Endothelial cell of umbilical vein (primary cell): ENCODE measurements around the gene FSTL4. TPM values are rescaled to one million over a fixed set of nuclear protein-coding genes. Genes with fewer than 3 reads are reported as not detected.

Experiments
- BruUV-seq: library from RNA; stranded (reverse); fragments of 400-500 nt; replicated peaks from 2 replicates; lab custom pipeline; 2021; lab: Mats Ljungman, UMichigan
- CTCF ChIA-PET: fragments of 300-600, 350-600 bp; sonication (Branson Sonifier 250); formaldehyde crosslinking; loops from one replicate; lab custom pipeline; 2021; ENCODE audit warnings: antibody characterized with exemption, inconsistent platforms; lab: Charles Lee
- POLR2A ChIA-PET: fragments of 300-600, 350-600 bp; sonication (Branson Sonifier 250); formaldehyde crosslinking; loops from one replicate; lab custom pipeline; 2021; ENCODE audit warnings: antibody characterized with exemption, inconsistent platforms; lab: Charles Lee
- DNase-seq: peaks from one replicate; pipeline ENCODE4 v3.0.0-alpha.2; 2011; ENCODE audit warnings: low read depth, low spot score
- FAIRE-seq: peaks from 2 replicates; lab custom pipeline; 2011; peaks lifted over from hg19 to GRCh38; lab: Jason Lieb, UNC
- H2AFZ ChIP-seq: 2 replicates; pipeline ENCODE4 v1.6.0; 2012; ENCODE audit warnings: low read depth, low read length, control low read depth, inconsistent platforms
- H3K27ac ChIP-seq: 2 replicates; pipeline ENCODE4 v1.5.1; 2011; ENCODE audit warnings: low read depth, mild to moderate bottlenecking, control low read depth, low read length, moderate library complexity; ENCODE audit not compliant: insufficient read depth
- H3K27me3 ChIP-seq, 2 experiments: 2 replicates each; pipeline versions ENCODE4 v1.6.0 to v1.6.1; 2011; ENCODE audit warnings: low read length in 2 of 2, mixed read lengths in 1 of 2; ENCODE audit not compliant: control insufficient read depth in 2 of 2, insufficient read depth in 2 of 2
- H3K36me3 ChIP-seq, 2 experiments: 2 replicates in 1 of 2; 3 replicates in 1 of 2; pipeline ENCODE4 v1.5.1; 2011; ENCODE audit warnings: low read length in 2 of 2, mild to moderate bottlenecking in 1 of 2, moderate library complexity in 1 of 2; ENCODE audit not compliant: control insufficient read depth in 2 of 2, insufficient read depth in 2 of 2; ENCODE audit errors: extremely low read depth in 1 of 2
- H3K4me1 ChIP-seq: 3 replicates; pipeline ENCODE4 v1.5.1; 2011; ENCODE audit warnings: mild to moderate bottlenecking, low read length; ENCODE audit not compliant: control insufficient read depth, insufficient read depth; ENCODE audit errors: extremely low read depth
- H3K4me2 ChIP-seq: 2 replicates; pipeline ENCODE4 v1.6.1; 2011; ENCODE audit warnings: low read length, control low read depth, mixed read lengths; ENCODE audit not compliant: insufficient read depth
- H3K4me3 ChIP-seq, 3 experiments: fragments of 200-600 bp in 1 of 3; sonication (generic), shearing (Covaris generic) in 1 of 3; replicated peaks in 1 of 3; 2 replicates each; pipeline ENCODE4 v1.5.1; 2011 to 2016; ENCODE audit warnings: control low read depth in 3 of 3, low read length in 3 of 3, mild to moderate bottlenecking in 2 of 3, inconsistent platforms in 1 of 3, low read depth in 1 of 3, moderate library complexity in 1 of 3; ENCODE audit not compliant: insufficient read depth in 1 of 3
- H3K79me2 ChIP-seq: 2 replicates; pipeline ENCODE4 v1.6.0; 2012; ENCODE audit warnings: low read length, inconsistent platforms; ENCODE audit not compliant: control insufficient read depth, insufficient read depth
- H3K9ac ChIP-seq: replicated peaks from 2 replicates; pipeline ENCODE3; 2011; ENCODE audit warnings: low read length, control low read depth; ENCODE audit not compliant: insufficient read depth; ENCODE audit errors: extremely low read depth
- H3K9me1 ChIP-seq: replicated peaks from 3 replicates; pipeline ENCODE4 v1.6.0; 2011; ENCODE audit warnings: mild to moderate bottlenecking, low read length; ENCODE audit not compliant: control insufficient read depth, insufficient read depth; ENCODE audit errors: extremely low read depth
- H3K9me3 ChIP-seq: replicated peaks from 2 replicates; pipeline ENCODE4 v1.5.1; 2012; ENCODE audit warnings: low read length, inconsistent platforms; ENCODE audit not compliant: control insufficient read depth, insufficient read depth
- H4K20me1 ChIP-seq: replicated peaks from 2 replicates; pipeline ENCODE3; 2011; ENCODE audit warnings: mild to moderate bottlenecking, low read length; ENCODE audit not compliant: control insufficient read depth, insufficient read depth; ENCODE audit errors: extremely low read depth
- EZH2 ChIP-seq: IDR thresholded peaks from 2 replicates; pipeline ENCODE4 v1.6.1; 2012; ENCODE audit warnings: borderline replicate concordance, low read depth, mild to moderate bottlenecking, moderate library complexity, low read length, inconsistent platforms; ENCODE audit not compliant: severe bottlenecking
- FOS ChIP-seq: IDR thresholded peaks from 2 replicates; pipeline ENCODE4 v1.6.1; 2011; ENCODE audit warnings: mild to moderate bottlenecking, low read length, moderate library complexity, borderline replicate concordance; ENCODE audit not compliant: insufficient read depth
- GATA2 ChIP-seq: IDR thresholded peaks from 2 replicates; pipeline ENCODE4 v1.7.0; 2011; ENCODE audit warnings: low read depth, mild to moderate bottlenecking, moderate library complexity, mixed read lengths, low read length; ENCODE audit not compliant: insufficient read length, insufficient read depth
- JUN ChIP-seq: IDR thresholded peaks from 2 replicates; pipeline ENCODE4 v1.6.1; 2011; ENCODE audit warnings: borderline replicate concordance, low read depth; ENCODE audit not compliant: insufficient read length, insufficient read depth
- MYC ChIP-seq: IDR thresholded peaks from one replicate; pipeline ENCODE4 v1.6.1; 2011; ENCODE audit warnings: mild to moderate bottlenecking, low read depth, low read length
- POLR2A ChIP-seq: IDR thresholded peaks from 2 replicates; pipeline ENCODE4 v1.6.1; 2012; ENCODE audit warnings: low read depth, mild to moderate bottlenecking, control low read depth, low read length
- POLR2AphosphoS5 ChIP-seq: IDR thresholded peaks from 2 replicates; pipeline ENCODE4 v1.6.1; 2012; ENCODE audit warnings: low read depth, mild to moderate bottlenecking, control low read depth, low read length, moderate library complexity; ENCODE audit not compliant: insufficient read depth
- dilution Hi-C: fragments of 300-500 bp; cut with MboI; formaldehyde crosslinking; loops from one replicate; pipeline ENCODE4 v1.15.0; 2019; ENCODE audit warnings: low sequenced_read_pairs; ENCODE audit not compliant: extremely low pct_ligation_motif_present
- intact Hi-C: fragments of 100-400 bp; cut with micrococcal nuclease; formaldehyde crosslinking; loops from one replicate; pipeline ENCODE4 v1.10.0; 2022
- polyA plus RNA-seq, 4 experiments: library from polyadenylated mRNA; depleted of rRNA in 3 of 4; stranded (reverse) in 3 of 4; unstranded in 1 of 4; fragments of >200 nt; gene quantifications; 2 replicates each; pipeline versions ENCODE4 v1.2.1 to v1.2.3, GENCODE V29; 2011 to 2012; ENCODE audit warnings: missing spikeins in 1 of 4
- total RNA-seq: library from RNA; stranded (reverse); gene quantifications from 2 replicates; pipeline ENCODE4 v1.2.3, GENCODE V29; 2021
- TF ChIP-seq, protein P1 (sequence below): IDR thresholded peaks from 2 replicates; pipeline ENCODE4 v1.6.1; 2011; ENCODE audit not compliant: insufficient read depth, insufficient read length
- TF ChIP-seq, protein P2 (sequence below), 2 donors: IDR thresholded peaks; 1 replicate in 1 of 2; 2 replicates in 1 of 2; pipeline ENCODE4 v1.5.1; 2011; ENCODE audit warnings: low read length in 2 of 2, mild to moderate bottlenecking in 2 of 2, moderate library complexity in 2 of 2, control low read depth in 1 of 2, inconsistent platforms in 1 of 2, low read depth in 1 of 2; ENCODE audit not compliant: insufficient read depth in 1 of 2; ENCODE audit errors: extremely low read depth in 1 of 2

Gene FSTL4
- total and polyA plus RNA-seq, 2 donors (not counting 3 experiments of a cell fraction or from before 2014, with no cell fraction given) = 0.18 TPM; not detected in 1

DNA sequence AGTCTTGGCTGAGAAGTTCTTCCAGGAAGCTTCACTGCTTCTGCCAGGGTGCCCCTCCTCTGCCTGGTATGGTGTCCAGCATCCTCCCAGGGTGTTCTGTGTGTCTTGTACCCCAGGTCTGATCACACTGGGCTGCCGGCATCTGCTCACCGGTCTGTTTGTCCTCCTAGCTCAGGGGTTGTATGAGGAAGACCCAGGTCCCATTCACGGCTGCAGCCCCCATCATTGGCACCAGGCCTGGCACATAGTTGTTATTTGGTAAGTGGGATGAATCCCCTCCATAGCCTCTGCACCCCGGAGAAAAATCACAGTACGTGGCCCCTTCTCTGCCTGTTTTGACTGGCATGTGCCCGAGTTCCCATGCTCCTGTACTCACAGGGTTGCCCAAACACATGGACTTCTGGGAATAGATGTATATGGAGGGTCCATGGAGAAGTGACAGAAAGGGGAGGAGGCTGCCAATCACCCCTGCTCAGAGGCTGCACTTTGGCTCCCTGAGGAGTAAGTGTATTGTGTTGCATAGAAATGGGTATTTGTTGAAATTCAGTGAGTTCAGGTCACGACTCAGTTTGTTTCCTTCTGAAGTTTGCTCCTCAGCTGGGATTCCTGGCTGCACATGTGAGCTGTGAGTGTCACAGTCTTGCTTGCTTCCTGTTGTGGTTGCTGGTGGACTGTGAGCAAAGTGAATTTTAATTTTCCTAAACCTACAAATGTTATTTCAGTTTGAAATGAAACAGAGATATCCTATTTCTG lies 464.4 kb downstream of the FSTL4 start:
- H3K4me2 ChIP-seq = no peak overlapping the region

More for the DNA sequence above, 464.4 kb downstream of the FSTL4 start:
- no peaks in the 10 kb centered on the region for H3K4me1 ChIP-seq
- no peak overlapping the region for H3K4me3 ChIP-seq
- no TSS peak for BruUV-seq
- H3K79me2 ChIP-seq = no peaks in the 10 kb centered on the region
- FAIRE-seq (no peak), DNase-seq (no peak)
- no peaks in the 10 kb centered on the region for H4K20me1 ChIP-seq
- H2AFZ ChIP-seq = no peak overlapping the region
- ChIA-PET POLR2A (no interaction called here), CTCF (interaction anchor here (1.4 kb wide), 1 partner anchor 100 kb away, joined by 4 read pairs; no protein-coding TSS in a partner anchor)
- no peaks in the 10 kb centered on the region for H3K36me3 ChIP-seq
- no peaks in the 10 kb centered on the region for H3K9me1 ChIP-seq
- TF ChIP-seq POLR2A (no peak), MYC (no peak), EZH2 (no peak), POLR2AphosphoS5 (no peak), FOS (no peak), GATA2 (no peak), JUN (no peak)
- TF ChIP-seq, protein P1, sequence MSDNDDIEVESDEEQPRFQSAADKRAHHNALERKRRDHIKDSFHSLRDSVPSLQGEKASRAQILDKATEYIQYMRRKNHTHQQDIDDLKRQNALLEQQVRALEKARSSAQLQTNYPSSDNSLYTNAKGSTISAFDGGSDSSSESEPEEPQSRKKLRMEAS = no peak
- TF ChIP-seq, protein P2, sequence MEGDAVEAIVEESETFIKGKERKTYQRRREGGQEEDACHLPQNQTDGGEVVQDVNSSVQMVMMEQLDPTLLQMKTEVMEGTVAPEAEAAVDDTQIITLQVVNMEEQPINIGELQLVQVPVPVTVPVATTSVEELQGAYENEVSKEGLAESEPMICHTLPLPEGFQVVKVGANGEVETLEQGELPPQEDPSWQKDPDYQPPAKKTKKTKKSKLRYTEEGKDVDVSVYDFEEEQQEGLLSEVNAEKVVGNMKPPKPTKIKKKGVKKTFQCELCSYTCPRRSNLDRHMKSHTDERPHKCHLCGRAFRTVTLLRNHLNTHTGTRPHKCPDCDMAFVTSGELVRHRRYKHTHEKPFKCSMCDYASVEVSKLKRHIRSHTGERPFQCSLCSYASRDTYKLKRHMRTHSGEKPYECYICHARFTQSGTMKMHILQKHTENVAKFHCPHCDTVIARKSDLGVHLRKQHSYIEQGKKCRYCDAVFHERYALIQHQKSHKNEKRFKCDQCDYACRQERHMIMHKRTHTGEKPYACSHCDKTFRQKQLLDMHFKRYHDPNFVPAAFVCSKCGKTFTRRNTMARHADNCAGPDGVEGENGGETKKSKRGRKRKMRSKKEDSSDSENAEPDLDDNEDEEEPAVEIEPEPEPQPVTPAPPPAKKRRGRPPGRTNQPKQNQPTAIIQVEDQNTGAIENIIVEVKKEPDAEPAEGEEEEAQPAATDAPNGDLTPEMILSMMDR (IDR thresholded peaks at IDR 0.05; ENCODE audit: extremely low read depth in 1 of 2, insufficient read depth in 1 of 2, low read depth in 1 of 2, low read length in 2 of 2) = no peak
- no peak overlapping the region for H3K27ac ChIP-seq
- peaks cover 0 to 2% of the 10 kb centered on the region in 2 experiments for H3K27me3 ChIP-seq
- no peak overlapping the region for H3K9ac ChIP-seq
- no peaks in the 10 kb centered on the region for H3K9me3 ChIP-seq
- intact Hi-C loops = no loop called here
- dilution Hi-C loops = no loop called here
